ENCODE results near the gene LAYN. TPM values are rescaled to one million over a fixed set of nuclear protein-coding genes. Genes with fewer than 3 reads are reported as not detected.
A peak's percentile ranks its signal among the peaks of the same experiment; 100 is the strongest.

LAYN gene
- total RNA-seq, 1 experiment from 2014 or later = 61.0 TPM

DNA sequence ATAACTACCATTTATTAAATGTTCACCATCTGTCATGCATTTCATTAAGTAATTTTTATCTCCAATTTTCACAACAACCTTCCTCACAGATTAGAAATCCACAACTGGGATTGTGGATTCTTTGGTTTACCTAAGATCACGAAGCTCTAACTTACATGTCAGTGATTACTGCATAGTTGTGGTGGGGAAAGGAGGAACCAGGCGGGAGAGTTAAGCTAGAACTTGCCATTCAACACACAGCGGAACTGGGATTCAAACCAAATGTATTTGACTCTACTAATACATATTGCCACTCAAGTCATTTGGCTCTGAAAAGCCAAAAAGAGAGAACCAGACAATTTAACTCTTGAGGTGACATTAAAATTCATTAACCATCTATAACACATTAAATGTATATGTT, 10.4 kb upstream of the LAYN start:
- DNase-seq (ENCODE audit: low read depth) = no peak

- DNase-seq (ENCODE audit: low read depth) = peak; percentile 65
These were observed 9.4 kb upstream of the LAYN start for GRCh38 chr11:111531136-111531535.

- DNase-seq (ENCODE audit: low read depth) = peak; percentile 92
These were observed 8.7 kb upstream of the LAYN start for GRCh38 chr11:111531687-111532364.

DNA sequence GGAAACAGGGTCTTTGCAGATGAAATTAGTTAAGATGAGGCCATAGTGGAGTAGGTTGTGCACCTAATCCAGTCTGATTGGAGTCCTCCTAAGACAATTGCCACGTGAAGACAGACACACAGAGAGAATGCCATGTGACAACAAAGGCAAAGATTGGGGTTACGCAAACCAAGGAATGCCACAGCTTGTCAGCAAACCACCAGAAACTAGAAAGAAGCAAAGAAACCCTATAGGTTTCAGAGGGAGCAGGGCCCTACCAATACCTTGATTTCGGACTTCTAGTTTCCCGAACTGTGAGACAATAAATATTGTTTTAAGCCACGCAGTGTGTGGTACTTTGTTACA, 8.2 kb upstream of the LAYN start:
- DNase-seq (ENCODE audit: low read depth) = no peak

- DNase-seq (ENCODE audit: low read depth) = no peak
These were observed 5.2 kb upstream of the LAYN start for GRCh38 chr11:111535281-111535680.

- no peak for DNase-seq (ENCODE audit: low read depth)
These were observed 3.1 kb upstream of the LAYN start for GRCh38 chr11:111537336-111537860.

DNA sequence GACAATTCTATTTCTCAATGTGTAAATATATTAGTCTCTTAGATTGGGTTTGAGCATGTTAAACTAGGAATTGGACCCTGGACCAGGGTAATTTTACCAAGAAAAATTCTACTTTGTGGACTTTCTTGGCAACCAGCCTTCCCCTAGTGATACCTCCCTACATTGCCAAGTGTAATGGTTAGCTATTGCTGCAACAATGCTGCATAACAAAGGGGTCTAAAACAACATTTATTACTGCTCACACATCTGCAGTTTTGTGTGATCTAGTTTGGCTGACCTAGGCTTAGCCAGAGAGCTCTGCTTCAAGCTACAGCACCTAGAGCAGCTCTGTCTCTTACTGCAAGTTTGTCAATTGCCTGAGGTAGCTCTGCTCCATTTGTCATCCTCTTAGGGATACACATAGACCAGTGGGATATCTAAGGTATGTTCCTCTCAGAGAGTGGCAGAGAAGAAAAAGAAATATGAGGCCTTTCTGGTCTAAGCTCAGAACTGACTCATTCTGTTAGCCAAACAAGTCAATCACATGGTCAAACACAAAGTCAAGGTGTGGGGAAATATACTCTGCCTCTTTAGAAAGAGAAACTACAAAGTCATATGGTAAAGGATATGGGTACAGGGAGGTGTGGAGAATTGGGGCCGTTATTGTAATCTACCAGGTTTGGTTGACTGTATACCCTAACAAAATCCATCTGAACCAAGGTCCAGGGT, 2.0 kb upstream of the LAYN start:
- peak; percentile 49 for DNase-seq (ENCODE audit: low read depth)

DNA sequence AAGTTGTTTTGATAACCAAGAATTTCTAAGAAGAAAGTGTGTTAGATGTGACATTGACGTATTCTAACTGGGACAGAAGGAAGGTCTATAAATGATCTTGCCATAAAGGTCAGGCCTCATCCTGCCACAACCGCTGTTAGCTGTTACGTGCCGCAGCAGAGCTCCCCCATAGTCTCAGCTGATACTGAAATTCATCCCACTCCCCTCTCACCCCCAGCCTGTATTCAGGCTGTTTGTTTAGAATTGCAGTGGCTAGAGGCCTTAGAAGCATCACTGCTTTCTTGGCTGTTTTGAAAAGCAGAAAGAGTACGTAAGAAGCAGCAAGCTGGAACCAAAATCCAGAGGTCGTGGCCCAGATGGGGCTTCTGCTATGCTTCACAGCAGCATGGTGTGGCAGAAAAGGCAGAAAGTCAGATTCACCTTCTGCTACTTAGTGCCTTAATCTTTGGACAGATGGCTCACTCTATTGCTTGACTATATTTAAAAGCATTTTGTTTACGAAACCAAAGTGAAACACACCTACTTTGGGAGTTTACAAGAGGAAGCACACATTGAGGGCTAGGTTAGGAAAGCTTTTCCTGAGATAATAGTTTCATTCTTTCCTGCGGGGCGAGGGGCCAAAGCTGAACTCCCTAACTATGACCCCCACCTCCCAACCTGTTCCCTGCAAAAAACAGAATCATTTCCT, 950 bp upstream of the LAYN start:
- DNase-seq (ENCODE audit: low read depth) = no peak

DNA sequence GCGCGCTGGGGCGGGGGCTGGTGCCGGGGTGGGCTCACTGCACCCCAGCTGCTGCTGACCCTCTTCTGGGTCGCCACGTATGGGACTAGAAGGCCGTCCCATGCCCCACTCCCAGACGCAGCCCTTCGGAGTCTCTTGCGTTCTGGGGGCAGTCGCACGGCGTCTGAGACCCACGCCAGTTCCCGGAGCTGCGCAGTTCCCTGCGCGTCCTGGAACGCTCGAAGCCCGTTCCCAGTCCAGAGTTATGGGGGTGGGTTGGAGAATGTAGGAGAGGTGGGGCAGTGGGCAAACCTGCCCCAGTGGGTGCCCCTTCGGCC, 375 bp downstream of the LAYN start:
- DNase-seq (ENCODE audit: low read depth) = no peak

- DNase-seq (ENCODE audit: low read depth) = peak; percentile 88
These were observed 938 bp downstream of the LAYN start for GRCh38 chr11:111541254-111542061.

- no peak for DNase-seq (ENCODE audit: low read depth)
These were observed 2.2 kb downstream of the LAYN start for GRCh38 chr11:111542606-111543275.

- DNase-seq (ENCODE audit: low read depth) = no peak
These were observed 8.0 kb downstream of the LAYN start for GRCh38 chr11:111548525-111548924.

- DNase-seq (ENCODE audit: low read depth) = no peak
These were observed 8.8 kb downstream of the LAYN start for GRCh38 chr11:111549196-111549868.

- DNase-seq (ENCODE audit: low read depth) = no peak
These were observed 9.3 kb downstream of the LAYN start for GRCh38 chr11:111549869-111550203.

- DNase-seq (ENCODE audit: low read depth) = no peak
These were observed 9.7 kb downstream of the LAYN start for GRCh38 chr11:111550258-111550657.

DNA sequence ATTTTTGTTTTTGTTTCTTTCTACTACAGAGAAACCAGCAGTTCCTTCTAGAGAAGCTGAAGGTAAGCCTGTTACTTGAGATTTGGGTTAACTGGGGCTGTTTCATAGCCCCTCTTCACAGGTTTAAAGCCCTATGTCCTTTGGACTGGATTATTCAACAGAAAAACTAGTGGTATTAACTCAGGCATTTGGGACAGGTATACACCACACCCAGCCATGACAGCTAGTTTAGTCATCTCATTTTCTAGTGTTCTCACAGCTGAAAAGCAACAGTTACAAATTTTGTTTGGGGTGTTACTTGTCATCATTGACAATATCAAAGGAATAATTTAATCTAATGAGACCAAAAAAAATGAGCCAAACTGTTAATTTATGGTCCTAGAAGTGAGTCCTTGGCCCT, 14.0 kb downstream of the LAYN start:
- peak; percentile 35 for DNase-seq (ENCODE audit: low read depth)

GRCh38 chr11:111555255-111555654, 14.7 kb downstream of the LAYN start:
- no peak for DNase-seq (ENCODE audit: low read depth)

DNA sequence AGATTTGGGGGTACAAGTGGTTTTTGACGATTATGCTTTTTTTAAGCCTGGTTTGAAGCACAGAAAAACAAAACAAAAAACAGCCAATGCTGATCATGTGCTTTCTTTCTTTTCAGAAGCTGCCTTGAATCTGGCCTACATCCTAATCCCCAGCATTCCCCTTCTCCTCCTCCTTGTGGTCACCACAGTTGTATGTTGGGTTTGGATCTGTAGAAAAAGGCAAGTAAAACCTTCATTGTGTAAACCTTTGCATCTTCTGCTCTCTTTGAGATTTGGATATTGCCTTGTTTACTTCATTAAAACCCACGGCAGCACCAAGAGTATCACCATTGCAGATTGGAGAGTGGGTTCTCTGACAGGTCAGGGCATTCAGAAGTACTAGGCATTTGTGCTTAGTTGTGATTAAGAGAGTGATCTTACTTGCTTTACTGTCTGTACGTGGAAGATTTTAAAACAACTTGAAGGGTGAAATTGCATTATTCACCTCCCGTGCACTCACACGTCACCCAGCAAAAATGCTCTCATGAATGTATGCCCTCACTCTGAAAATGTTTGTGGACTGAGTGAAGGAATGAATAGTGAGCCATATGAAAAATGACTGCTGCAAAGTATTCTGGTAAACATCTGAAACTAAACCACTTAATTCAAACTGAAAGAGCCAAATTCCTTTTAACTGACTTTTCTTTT, 17.0 kb downstream of the LAYN start:
- peak; percentile 96 for DNase-seq (ENCODE audit: low read depth)

DNA sequence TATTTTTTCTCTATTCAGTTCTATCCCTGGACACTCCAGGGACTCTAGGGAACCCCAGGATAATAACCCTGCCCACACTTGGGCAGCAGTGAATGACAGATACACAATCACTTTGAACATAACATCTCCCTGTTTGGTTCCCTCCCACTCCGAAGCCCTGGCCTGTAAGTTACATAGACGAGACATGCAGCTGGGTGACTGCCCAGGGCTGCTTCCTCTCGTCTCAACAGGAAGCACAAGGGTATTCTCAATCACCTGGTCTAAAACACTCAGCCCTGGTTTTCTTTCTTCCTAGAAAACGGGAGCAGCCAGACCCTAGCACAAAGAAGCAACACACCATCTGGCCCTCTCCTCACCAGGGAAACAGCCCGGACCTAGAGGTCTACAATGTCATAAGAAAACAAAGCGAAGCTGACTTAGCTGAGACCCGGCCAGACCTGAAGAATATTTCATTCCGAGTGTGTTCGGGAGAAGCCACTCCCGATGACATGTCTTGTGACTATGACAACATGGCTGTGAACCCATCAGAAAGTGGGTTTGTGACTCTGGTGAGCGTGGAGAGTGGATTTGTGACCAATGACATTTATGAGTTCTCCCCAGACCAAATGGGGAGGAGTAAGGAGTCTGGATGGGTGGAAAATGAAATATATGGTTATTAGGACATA, 19.4 kb downstream of the LAYN start:
- DNase-seq (ENCODE audit: low read depth) = no peak

DNA sequence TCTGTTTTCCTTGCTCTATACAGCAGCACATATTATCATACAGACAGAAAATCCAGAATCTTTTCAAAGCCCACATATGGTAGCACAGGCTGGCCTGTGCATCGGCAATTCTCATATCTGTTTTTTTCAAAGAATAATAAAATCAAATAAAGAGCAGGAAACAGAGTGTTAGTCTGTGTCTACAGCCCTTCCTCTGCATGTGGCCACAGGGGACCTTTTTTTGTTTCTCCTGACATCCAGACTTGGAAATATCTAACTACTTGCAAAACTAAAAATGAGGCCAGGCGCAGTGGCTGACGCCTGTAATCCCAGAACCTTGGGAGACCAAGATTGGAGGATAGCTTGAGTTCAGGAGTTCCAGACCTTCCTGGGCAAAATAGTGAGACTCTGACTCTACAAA, 20.3 kb downstream of the LAYN start:
- DNase-seq (ENCODE audit: low read depth) = no peak

Measured in HT1080 (cell line).